ENCODE measurements around the gene GNGT2.
"Not testable (repeated sequence)": the region's sequence is repeated elsewhere in the genome, so short reads cannot be mapped to it uniquely, and the experiment has no call there.

GRCh38 chr17:49175978-49176377 lies 34.4 kb downstream of the GNGT2 start:
- TF ChIP-seq, protein P1, sequence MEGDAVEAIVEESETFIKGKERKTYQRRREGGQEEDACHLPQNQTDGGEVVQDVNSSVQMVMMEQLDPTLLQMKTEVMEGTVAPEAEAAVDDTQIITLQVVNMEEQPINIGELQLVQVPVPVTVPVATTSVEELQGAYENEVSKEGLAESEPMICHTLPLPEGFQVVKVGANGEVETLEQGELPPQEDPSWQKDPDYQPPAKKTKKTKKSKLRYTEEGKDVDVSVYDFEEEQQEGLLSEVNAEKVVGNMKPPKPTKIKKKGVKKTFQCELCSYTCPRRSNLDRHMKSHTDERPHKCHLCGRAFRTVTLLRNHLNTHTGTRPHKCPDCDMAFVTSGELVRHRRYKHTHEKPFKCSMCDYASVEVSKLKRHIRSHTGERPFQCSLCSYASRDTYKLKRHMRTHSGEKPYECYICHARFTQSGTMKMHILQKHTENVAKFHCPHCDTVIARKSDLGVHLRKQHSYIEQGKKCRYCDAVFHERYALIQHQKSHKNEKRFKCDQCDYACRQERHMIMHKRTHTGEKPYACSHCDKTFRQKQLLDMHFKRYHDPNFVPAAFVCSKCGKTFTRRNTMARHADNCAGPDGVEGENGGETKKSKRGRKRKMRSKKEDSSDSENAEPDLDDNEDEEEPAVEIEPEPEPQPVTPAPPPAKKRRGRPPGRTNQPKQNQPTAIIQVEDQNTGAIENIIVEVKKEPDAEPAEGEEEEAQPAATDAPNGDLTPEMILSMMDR (IDR thresholded peaks at IDR 0.05; ENCODE audit: low read length), result not testable (repeated sequence)
- TF ChIP-seq EZH2 (optimal IDR thresholded peaks at IDR 0.05; ENCODE audit: low read depth, low read length); EZH2phosphoT487 (IDR thresholded peaks at IDR 0.05; ENCODE audit: low read length): not testable (repeated sequence)
